CD4-positive, CD25-positive, alpha-beta regulatory T cell (primary cell): Measurements from ENCODE around the gene MRPL51. TPM values are rescaled to one million over a fixed set of nuclear protein-coding genes. Genes with fewer than 3 reads are reported as not detected.

ENCODE experiments used
- ATAC-seq, 2 donors: fragments of 150-1000 bp; cut with Tn5 transposase; one replicate each; pipeline ENCODE4 v1.10.0; 2021; ENCODE audit warnings: low read depth in 2 of 2, moderate number of reproducible peaks in 2 of 2, moderate library complexity in 1 of 2
- DNase-seq, 3 donors: peaks; one replicate each; pipeline versions ENCODE4 v3.0.0 to v3.0.0-alpha.2; 2012 to 2022; ENCODE audit warnings: mixed read lengths in 1 of 3
- H3K27ac ChIP-seq: one replicate; pipeline ENCODE4 v1.7.0; 2013; ENCODE audit warnings: mild to moderate bottlenecking, low read length; ENCODE audit not compliant: insufficient read depth, poor library complexity, severe bottlenecking
- H3K27me3 ChIP-seq: one replicate; pipeline ENCODE4 v1.7.0; 2013; ENCODE audit warnings: low read length; ENCODE audit not compliant: control insufficient read depth, insufficient read depth
- H3K36me3 ChIP-seq: one replicate; pipeline ENCODE4 v1.7.0; 2013; ENCODE audit warnings: mild to moderate bottlenecking, low read length, moderate library complexity; ENCODE audit not compliant: control insufficient read depth, insufficient read depth
- H3K4me1 ChIP-seq: 2 replicates; pipeline ENCODE4 v1.7.0; 2013; ENCODE audit warnings: mild to moderate bottlenecking, low read length; ENCODE audit not compliant: insufficient read depth, control insufficient read depth, poor library complexity, severe bottlenecking
- H3K4me3 ChIP-seq: one replicate; pipeline ENCODE4 v1.7.0; 2013; ENCODE audit warnings: low read depth, mild to moderate bottlenecking, low read length, moderate library complexity
- H3K9me3 ChIP-seq, 2 experiments: 1 replicate in 1 of 2; 2 replicates in 1 of 2; pipeline ENCODE4 v1.7.0; 2013; ENCODE audit warnings: low read length in 2 of 2, mild to moderate bottlenecking in 1 of 2, moderate library complexity in 1 of 2; ENCODE audit not compliant: control insufficient read depth in 2 of 2
- H3K27ac Mint-ChIP-seq, 3 donors: one replicate each; pipeline ENCODE4 v1.8.0; 2020 to 2022; ENCODE audit warnings: mild to moderate bottlenecking in 3 of 3, mixed read lengths in 3 of 3, moderate library complexity in 2 of 3
- H3K27me3 Mint-ChIP-seq: one replicate; pipeline ENCODE4 v1.8.0; 2022; ENCODE audit warnings: mild to moderate bottlenecking, mixed read lengths
- H3K36me3 Mint-ChIP-seq: one replicate; pipeline ENCODE4 v1.8.0; 2020; ENCODE audit warnings: mixed read lengths
- H3K4me1 Mint-ChIP-seq, 4 donors: one replicate each; pipeline ENCODE4 v1.8.0; 2020 to 2022; ENCODE audit warnings: mixed read lengths in 4 of 4, mild to moderate bottlenecking in 1 of 4
- H3K4me3 Mint-ChIP-seq, 4 donors: one replicate each; pipeline ENCODE4 v1.8.0; 2020 to 2022; ENCODE audit warnings: mild to moderate bottlenecking in 4 of 4, mixed read lengths in 4 of 4, moderate library complexity in 3 of 4
- H3K9me3 Mint-ChIP-seq, 7 donors: one replicate each; pipeline ENCODE4 v1.8.0; 2020 to 2022; ENCODE audit warnings: mixed read lengths in 7 of 7, mild to moderate bottlenecking in 3 of 7, moderate library complexity in 2 of 7
- polyA plus RNA-seq, 4 donors: library from polyadenylated mRNA; unstranded; fragments of 300-500 nt; fragmentation: Illumina TruSeq; gene quantifications; one replicate each; pipeline ENCODE4 v1.2.3, GENCODE V29; 2021
- total RNA-seq: library from RNA; stranded (reverse); gene quantifications from one replicate; pipeline ENCODE4 v1.2.3, GENCODE V29; 2022

MRPL51 gene
- 40.5 TPM for total RNA-seq
- polyA plus RNA-seq: 100 to 1,000 TPM; 243 to 372 (median 253) TPM

GRCh38 chr12:6492838-6493496, at the start of gene MRPL51:
Gene MRPL51 (minus strand): TSS chr12:6493262. CDS start chr12:6493136, 126 bp downstream.
- peaks cover 8 to 46% (median 27%) of the 10 kb centered on the region in 4 donors for H3K4me1 Mint-ChIP-seq
- Histone ChIP-seq H3K27ac (peak within 1 kb of the TSS; percentile 92), H3K4me1 (peaks cover 30% of the 10 kb centered on the region), H3K4me3 (peak within 1 kb of the TSS; percentile 100), H3K9me3 (no peaks in the 10 kb centered on the region), H3K27me3 (no peaks in the 10 kb centered on the region), H3K36me3 (peaks cover 17% of the 10 kb centered on the region)
- H3K9me3 Mint-ChIP-seq: no peaks in the 10 kb centered on the region
- H3K27me3 Mint-ChIP-seq: peaks cover 5% of the 10 kb centered on the region
- peak within 1 kb of the TSS; percentile 93 to 99 (median 97) for H3K27ac Mint-ChIP-seq
- peak within 1 kb of the TSS; percentile 94 to 100 (median 97) for H3K4me3 Mint-ChIP-seq
- DNase-seq (peak; percentile 91 to 98 (median 93)), ATAC-seq (peak; percentile 80 to 83)
- H3K36me3 Mint-ChIP-seq: peaks cover 4% of the 10 kb centered on the region

DNA sequence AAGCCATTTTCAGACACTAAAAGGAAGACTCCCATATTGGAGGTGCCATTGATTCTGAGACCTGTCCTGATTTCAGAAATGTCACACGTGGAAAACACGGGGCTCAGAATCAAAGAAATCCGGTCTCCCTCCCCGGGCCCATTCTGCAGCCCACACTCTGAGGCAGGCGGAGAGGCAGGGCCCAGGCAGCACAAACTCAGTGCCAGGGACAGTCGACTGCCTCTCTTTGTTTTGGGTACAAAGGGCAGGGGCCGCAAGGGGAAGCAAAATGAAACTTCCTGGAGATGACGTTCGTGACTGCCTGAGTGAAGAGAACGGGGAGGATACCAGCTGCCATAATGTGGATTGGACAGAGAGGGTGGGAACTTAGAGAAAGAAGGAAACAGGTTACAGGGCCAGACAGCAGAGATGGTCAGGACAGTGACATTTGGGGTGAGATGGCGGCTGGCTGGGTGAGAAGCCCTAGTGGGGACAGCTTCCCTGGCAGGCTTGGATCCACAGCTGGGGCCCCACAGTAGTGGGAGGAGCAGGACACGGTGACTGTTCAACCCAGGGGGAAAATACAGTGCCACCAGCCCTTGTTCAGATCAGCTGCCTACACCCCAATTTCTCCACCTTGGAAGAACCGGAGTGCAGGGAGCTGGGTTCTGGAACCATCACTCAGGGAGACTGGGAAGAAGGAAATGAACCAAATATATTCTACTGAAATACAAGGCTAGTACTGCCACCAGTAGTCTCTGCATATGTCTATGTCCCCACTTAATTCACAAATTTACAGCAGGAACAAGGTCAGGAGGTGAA, 49.3 kb upstream of the MRPL51 start:
- Mint-ChIP-seq H3K4me3 (peak overlapping the region in 3 of 4 donors; percentile 24 to 78 (median 69)), H3K9me3 (no peaks in the 10 kb centered on the region), H3K27me3 (no peaks in the 10 kb centered on the region), H3K4me1 (peaks cover 10 to 49% (median 21%) of the 10 kb centered on the region in 4 donors), H3K36me3 (peaks cover 16% of the 10 kb centered on the region), H3K27ac (peak overlapping the region in 2 of 3 donors; percentile 61 to 93)
- H3K27me3 ChIP-seq: no peaks in the 10 kb centered on the region
- DNase-seq (peak in 1 of 3 donors; percentile 20), ATAC-seq (no peak)
- H3K9me3 ChIP-seq: no peaks in the 10 kb centered on the region
- H3K27ac ChIP-seq: peak overlapping the region; percentile 1
- peaks cover 31% of the 10 kb centered on the region for H3K36me3 ChIP-seq
- H3K4me3 ChIP-seq: no peak overlapping the region
- H3K4me1 ChIP-seq: peaks cover 39% of the 10 kb centered on the region

DNA sequence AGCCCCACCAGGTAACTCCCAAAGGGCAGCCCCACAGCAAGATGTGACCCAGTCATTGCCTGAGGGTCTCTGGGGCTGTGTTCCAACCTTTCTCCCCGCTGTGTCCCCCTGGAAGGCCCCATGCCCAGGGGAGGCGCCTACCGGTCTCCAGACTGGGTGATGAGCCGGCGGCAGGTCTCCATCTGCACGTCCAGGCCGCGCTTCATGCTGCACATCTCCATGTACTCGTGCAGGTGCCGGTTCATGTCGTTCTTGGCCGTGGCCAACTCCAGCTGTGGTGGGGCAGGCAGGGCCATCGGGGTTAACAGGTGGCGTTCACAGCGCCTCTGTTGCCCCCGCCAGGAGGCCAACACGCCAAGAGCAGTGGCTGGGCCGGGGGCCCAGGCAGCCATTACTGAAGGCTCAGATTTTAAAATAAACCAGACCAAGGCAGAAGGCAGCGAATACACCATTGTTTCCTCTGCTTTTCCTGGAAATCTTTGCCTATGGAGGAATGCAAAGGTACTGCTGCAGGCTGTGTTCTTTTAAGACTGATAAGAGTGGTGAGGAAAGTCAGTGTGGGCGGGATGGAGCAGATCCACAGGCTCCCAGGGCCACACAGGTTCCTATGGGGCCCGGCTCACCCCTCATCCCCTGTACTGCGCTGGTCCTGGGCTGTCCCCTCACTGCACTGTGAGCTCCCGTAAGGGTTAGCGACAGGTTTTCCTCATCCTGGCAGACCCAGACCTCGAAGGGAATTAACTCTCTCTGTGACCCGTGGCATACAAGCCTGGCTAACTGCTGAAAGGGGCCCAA, 48.5 kb upstream of the MRPL51 start:
- no peak for DNase-seq
- peak overlapping the region; percentile 61 to 93 (median 76) for H3K27ac Mint-ChIP-seq
- peak overlapping the region; percentile 21 to 82 (median 79) for H3K4me3 Mint-ChIP-seq
- no peak for ATAC-seq
- no peaks in the 10 kb centered on the region for H3K9me3 Mint-ChIP-seq
- H3K4me1 Mint-ChIP-seq: peaks cover 10 to 55% (median 21%) of the 10 kb centered on the region in 4 donors
- H3K27me3 ChIP-seq: no peaks in the 10 kb centered on the region
- peak overlapping the region; percentile 1 for H3K27ac ChIP-seq
- H3K36me3 Mint-ChIP-seq: peaks cover 17% of the 10 kb centered on the region
- peaks cover 29% of the 10 kb centered on the region for H3K36me3 ChIP-seq
- H3K9me3 ChIP-seq: no peaks in the 10 kb centered on the region
- peaks cover 1% of the 10 kb centered on the region for H3K27me3 Mint-ChIP-seq
- peaks cover 46% of the 10 kb centered on the region for H3K4me1 ChIP-seq
- no peak overlapping the region for H3K4me3 ChIP-seq

GRCh38 chr12:6540181-6540877, 47.3 kb upstream of the MRPL51 start:
- DNase-seq: peak; percentile 34 to 64 (median 56)
- Histone ChIP-seq H3K27ac (peak overlapping the region; percentile 53), H3K4me3 (no peak overlapping the region), H3K9me3 (no peaks in the 10 kb centered on the region), H3K36me3 (peaks cover 26% of the 10 kb centered on the region), H3K27me3 (no peaks in the 10 kb centered on the region), H3K4me1 (peaks cover 59% of the 10 kb centered on the region)
- peaks cover 10% of the 10 kb centered on the region for H3K27me3 Mint-ChIP-seq
- H3K9me3 Mint-ChIP-seq: no peaks in the 10 kb centered on the region
- peak overlapping the region; percentile 72 to 90 (median 81) for H3K4me3 Mint-ChIP-seq
- ATAC-seq: peak; percentile 44 to 52
- peaks cover 10 to 68% (median 25%) of the 10 kb centered on the region in 4 donors for H3K4me1 Mint-ChIP-seq
- H3K36me3 Mint-ChIP-seq: peaks cover 14% of the 10 kb centered on the region
- H3K27ac Mint-ChIP-seq: peak overlapping the region; percentile 76 to 91 (median 87)

DNA sequence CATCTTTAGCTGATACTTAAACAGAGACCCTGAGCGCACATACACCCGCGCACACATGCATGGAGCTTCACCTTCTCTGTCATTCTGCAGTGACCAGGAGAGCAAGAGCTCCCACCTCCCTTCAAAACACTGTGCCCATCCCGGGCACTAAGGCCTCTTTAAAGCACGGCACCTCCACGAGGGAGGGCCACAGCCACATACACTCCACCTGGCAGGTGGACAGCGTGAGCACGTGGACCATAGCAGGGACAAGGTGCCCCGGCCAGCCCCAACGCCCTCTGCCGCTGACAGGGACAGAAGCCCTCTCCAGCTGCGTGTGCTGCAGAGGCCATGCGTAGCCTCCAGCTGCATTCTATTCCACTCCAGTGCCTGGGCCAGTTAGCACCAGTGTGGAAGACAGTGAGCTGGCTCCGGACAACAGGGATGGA, 46.7 kb upstream of the MRPL51 start:
- Mint-ChIP-seq H3K4me3 (peak overlapping the region in 3 of 4 donors; percentile 72 to 90 (median 80)), H3K27ac (peak overlapping the region; percentile 76 to 88 (median 87)), H3K4me1 (peaks cover 10 to 70% (median 25%) of the 10 kb centered on the region in 4 donors), H3K36me3 (peaks cover 14% of the 10 kb centered on the region), H3K9me3 (no peaks in the 10 kb centered on the region), H3K27me3 (peaks cover 10% of the 10 kb centered on the region)
- Histone ChIP-seq H3K4me3 (no peak overlapping the region), H3K4me1 (peaks cover 63% of the 10 kb centered on the region), H3K27ac (peak overlapping the region; percentile 53), H3K9me3 (no peaks in the 10 kb centered on the region), H3K27me3 (no peaks in the 10 kb centered on the region), H3K36me3 (peaks cover 26% of the 10 kb centered on the region)
- no peak for ATAC-seq
- DNase-seq: no peak

- ATAC-seq (no peak), DNase-seq (no peak)
- Mint-ChIP-seq H3K4me1 (peaks cover 10 to 70% (median 26%) of the 10 kb centered on the region in 4 donors), H3K27me3 (peaks cover 11% of the 10 kb centered on the region), H3K9me3 (no peaks in the 10 kb centered on the region), H3K4me3 (peak overlapping the region in 3 of 4 donors; percentile 35 to 80 (median 72)), H3K36me3 (peaks cover 11% of the 10 kb centered on the region), H3K27ac (peak overlapping the region; percentile 42 to 87 (median 76))
- H3K4me3 ChIP-seq: no peak overlapping the region
- peaks cover 22% of the 10 kb centered on the region for H3K36me3 ChIP-seq
- H3K27me3 ChIP-seq: no peaks in the 10 kb centered on the region
- peak overlapping the region; percentile 6 for H3K27ac ChIP-seq
- H3K9me3 ChIP-seq: no peaks in the 10 kb centered on the region
- peaks cover 63% of the 10 kb centered on the region for H3K4me1 ChIP-seq
Measured at GRCh38 chr12:6539314-6539682, 46.2 kb upstream of the MRPL51 start.
